RPMI8226 (cell line): ENCODE data around the gene LIPK.
"Not testable (repeated sequence)": the region's sequence is repeated elsewhere in the genome, so short reads cannot be mapped to it uniquely, and the experiment has no call there.

Experiments used
- DNase-seq: peaks from one replicate; pipeline ENCODE4 v3.0.0-alpha.2; 2015

Gene LIPK

GRCh38 chr10:88725798-88726197 is 19.7 kb downstream of the LIPK start:
- no peak for DNase-seq

- DNase-seq, result no peak
These were observed 22.2 kb downstream of the LIPK start for GRCh38 chr10:88728107-88728763.

- DNase-seq, result no peak
These were observed 24.8 kb downstream of the LIPK start for GRCh38 chr10:88730864-88731263.

GRCh38 chr10:88731296-88731695 is 25.2 kb downstream of the LIPK start:
- DNase-seq, result peak; percentile 9

GRCh38 chr10:88733215-88733614 is 27.2 kb downstream of the LIPK start:
- DNase-seq, result no peak

- DNase-seq, result no peak
These were observed 29.6 kb downstream of the LIPK start for GRCh38 chr10:88735661-88736060.

GRCh38 chr10:88741921-88742320 is 35.9 kb downstream of the LIPK start:
- not testable (repeated sequence) for DNase-seq

GRCh38 chr10:88742448-88742847 is 36.4 kb downstream of the LIPK start:
- DNase-seq, result no peak

GRCh38 chr10:88744002-88744401 is 38.0 kb downstream of the LIPK start:
- no peak for DNase-seq

- DNase-seq, result no peak
These were observed 39.6 kb downstream of the LIPK start for GRCh38 chr10:88745633-88746032.

GRCh38 chr10:88754287-88754686 is 48.2 kb downstream of the LIPK start:
- DNase-seq, result no peak

GRCh38 chr10:88755753-88756152 is 49.7 kb downstream of the LIPK start:
- DNase-seq, result no peak

- DNase-seq, result no peak
These were observed 50.6 kb downstream of the LIPK start for GRCh38 chr10:88756660-88757059.

- DNase-seq, result no peak
These were observed 53.5 kb downstream of the LIPK start, which contains the start of gene LIPN for GRCh38 chr10:88759366-88760101. LIPN (plus strand) TSS chr10:88760020; CDS start chr10:88761406, 1,386 bp downstream.

GRCh38 chr10:88762906-88763305 is 56.9 kb downstream of the LIPK start:
- no peak for DNase-seq

- no peak for DNase-seq
These were observed 57.4 kb downstream of the LIPK start for GRCh38 chr10:88763441-88763840.

GRCh38 chr10:88764110-88764509 is 58.1 kb downstream of the LIPK start:
- DNase-seq, result no peak

- DNase-seq, result no peak
These were observed 59.8 kb downstream of the LIPK start for GRCh38 chr10:88765816-88766215.

GRCh38 chr10:88769384-88769783 is 63.3 kb downstream of the LIPK start:
- no peak for DNase-seq

- no peak for DNase-seq
These were observed 75.2 kb downstream of the LIPK start for GRCh38 chr10:88781206-88781605.

GRCh38 chr10:88782222-88782621 is 76.2 kb downstream of the LIPK start:
- DNase-seq, result no peak

- no peak for DNase-seq
These were observed 77.7 kb downstream of the LIPK start for GRCh38 chr10:88783724-88784123.

- no peak for DNase-seq
These were observed 80.2 kb downstream of the LIPK start for GRCh38 chr10:88786032-88786770.

- DNase-seq, result no peak
These were observed 81.4 kb downstream of the LIPK start for GRCh38 chr10:88787463-88787862.
